Cardiac septum (tissue), 1 donor: ENCODE results near the gene IGSF9. TPM values are rescaled to one million over a fixed set of nuclear protein-coding genes. Genes with fewer than 3 reads are reported as not detected.

ENCODE experiments used
- DNase-seq: peaks from one replicate; pipeline ENCODE4 v3.0.0-alpha.2; 2020; ENCODE audit warnings: low spot score
- intact Hi-C: fragments of 100-400 bp; cut with DNase I; formaldehyde crosslinking; loops from one replicate; pipeline ENCODE4 v1.14.0; 2022
- total RNA-seq: library from RNA; stranded (reverse); fragmentation: NEBNext Ultra II Directional; extraction: Animal tissue kit (Norgen Biotek cat#: 25700); gene quantifications from one replicate; pipeline ENCODE4 v1.2.1, GENCODE V29; 2021
- donor health status: DM: no; HTN: no; CAD: no.

IGSF9 gene
- total RNA-seq, 1 donor from 2014 or later, result not detected

GRCh38 chr1:159936273-159936904 lies 9.0 kb downstream of the IGSF9 start:
- peak; percentile 90 for DNase-seq
- intact Hi-C loops, result loop anchor here (1.0 kb wide), 1 partner anchor 70 kb away; no protein-coding TSS in a partner anchor

- no peak for DNase-seq
- intact Hi-C loops, result loop anchor here (1.0 kb wide), 1 partner anchor 71 kb away; no protein-coding TSS in a partner anchor
These were observed 9.6 kb downstream of the IGSF9 start for GRCh38 chr1:159935719-159936272.

- intact Hi-C loops, result no loop called here
These were observed 10.1 kb downstream of the IGSF9 start for GRCh38 chr1:159935305-159935704.

GRCh38 chr1:159934136-159935039 lies 11.0 kb downstream of the IGSF9 start:
- DNase-seq, result no peak
- intact Hi-C loops, result no loop called here

More at GRCh38 chr1:159935305-159935704, 10.1 kb downstream of the IGSF9 start:
- no peak for DNase-seq

- intact Hi-C loops, result no loop called here
- no peak for DNase-seq
These were observed 12.1 kb downstream of the IGSF9 start for GRCh38 chr1:159933347-159933746.

- no peak for DNase-seq
- intact Hi-C loops, result no loop called here
These were observed 12.8 kb downstream of the IGSF9 start for GRCh38 chr1:159932296-159933285.

- intact Hi-C loops, result no loop called here
- no peak for DNase-seq
These were observed 13.6 kb downstream of the IGSF9 start for GRCh38 chr1:159931795-159932173.

GRCh38 chr1:159931101-159931794 lies 14.2 kb downstream of the IGSF9 start:
- intact Hi-C loops, result no loop called here
- DNase-seq, result no peak

- DNase-seq, result no peak
- intact Hi-C loops, result no loop called here
These were observed 14.8 kb downstream of the IGSF9 start for GRCh38 chr1:159930634-159931033.

- no peak for DNase-seq
- intact Hi-C loops, result no loop called here
These were observed 15.2 kb downstream of the IGSF9 start for GRCh38 chr1:159930216-159930615.

- intact Hi-C loops, result loop anchor here (5.0 kb wide), 1 partner anchor 1777 kb away; no protein-coding TSS in a partner anchor
- no peak for DNase-seq
These were observed 16.0 kb downstream of the IGSF9 start for GRCh38 chr1:159929155-159930051.

GRCh38 chr1:159928491-159929050 lies 16.8 kb downstream of the IGSF9 start:
- intact Hi-C loops, result loop anchor here (5.0 kb wide), 1 partner anchor 1776 kb away; no protein-coding TSS in a partner anchor
- no peak for DNase-seq

- intact Hi-C loops, result loop anchor here (5.0 kb wide), 1 partner anchor 1776 kb away; no protein-coding TSS in a partner anchor
- DNase-seq, result no peak
These were observed 17.5 kb downstream of the IGSF9 start for GRCh38 chr1:159927849-159928431.

GRCh38 chr1:159927211-159927848 lies 18.1 kb downstream of the IGSF9 start:
- intact Hi-C loops, result loop anchor here (5.0 kb wide), 1 partner anchor 1775 kb away; no protein-coding TSS in a partner anchor
- DNase-seq, result no peak

GRCh38 chr1:159925719-159926078 lies 19.7 kb downstream of the IGSF9 start:
- intact Hi-C loops, result loop anchor here (1.0 to 5.0 kb wide), 2 partner anchors 35 to 1773 kb away; no protein-coding TSS in a partner anchor
- DNase-seq, result no peak
